Right atrium auricular region (tissue), 2 donors: ENCODE data around the gene TNNC1. TPM values are rescaled to one million over a fixed set of nuclear protein-coding genes. Genes with fewer than 3 reads are reported as not detected.

Source experiments
- DNase-seq: peaks from one replicate; pipeline ENCODE4 v3.0.0-alpha.2; 2019; ENCODE audit warnings: low spot score
- H3K27ac ChIP-seq, 2 donors: fragments of 200-600 bp; sonication (generic); 1 replicate in 1 of 2; 2 replicates in 1 of 2; pipeline ENCODE4 v1.5.1; 2016 to 2019
- H3K27me3 ChIP-seq, 2 donors: fragments of 200-600 bp; sonication (generic); one replicate each; pipeline versions ENCODE4 v1.5.1 to v1.6.0; 2017 to 2019
- H3K36me3 ChIP-seq: fragments of 200-600 bp; sonication (generic); one replicate; pipeline ENCODE4 v1.5.1; 2016
- H3K4me1 ChIP-seq, 2 donors: fragments of 200-600 bp; sonication (generic); one replicate each; pipeline versions ENCODE4 v1.5.1 to v1.6.0; 2017 to 2019
- H3K4me3 ChIP-seq, 2 donors: fragments of 200-600 bp; sonication (generic); 1 replicate in 1 of 2; 2 replicates in 1 of 2; pipeline ENCODE4 v1.5.1; 2017 to 2019; ENCODE audit warnings: mild to moderate bottlenecking in 1 of 2, moderate library complexity in 1 of 2
- H3K9me3 ChIP-seq, 2 donors: fragments of 200-600 bp; sonication (generic); one replicate each; pipeline ENCODE4 v1.5.1; 2019
- total RNA-seq, 2 donors: library from RNA; depleted of rRNA; stranded (reverse); fragments of >200 nt; gene quantifications; one replicate each; pipeline ENCODE4 v1.1.0, GENCODE V29; 2016
- TF ChIP-seq, protein P1 (sequence below), 2 donors: fragments of 200-600 bp; sonication (generic); IDR thresholded peaks; one replicate each; pipeline ENCODE4 v1.5.1; 2019; ENCODE audit warnings: antibody characterized with exemption in 2 of 2

Gene TNNC1
- total RNA-seq, 2 donors from 2014 or later, result 4,697 to 8,249 TPM

DNA sequence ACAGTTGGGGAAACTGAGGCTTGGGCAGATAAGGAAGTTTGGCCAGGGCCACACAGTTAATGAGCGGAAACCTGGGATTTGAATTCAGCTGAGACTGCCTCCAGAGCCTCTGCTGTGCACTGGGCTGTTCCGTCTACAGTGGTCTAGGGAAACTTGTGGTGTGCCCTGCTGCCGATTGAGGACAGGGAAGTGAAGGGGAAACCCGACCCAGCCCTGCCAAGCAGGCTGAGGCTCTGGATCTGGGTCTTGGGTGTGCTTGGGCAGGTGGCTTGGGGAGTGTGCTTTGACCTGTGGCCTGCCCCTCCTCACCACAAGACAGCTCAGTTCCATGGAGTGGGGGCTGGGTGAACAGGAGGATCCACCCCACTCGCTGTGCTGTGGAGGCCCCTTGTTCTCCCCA is 19.2 kb upstream of the TNNC1 start:
- H3K9me3 ChIP-seq, result no peaks in the 10 kb centered on the region
- H3K27me3 ChIP-seq, result no peaks in the 10 kb centered on the region
- H3K27ac ChIP-seq, result no peak overlapping the region
- no peak for DNase-seq
- H3K4me3 ChIP-seq, result no peak overlapping the region
- peaks cover 72% of the 10 kb centered on the region for H3K36me3 ChIP-seq
- peaks cover 0 to 27% of the 10 kb centered on the region in 2 donors for H3K4me1 ChIP-seq
- TF ChIP-seq, protein P1, sequence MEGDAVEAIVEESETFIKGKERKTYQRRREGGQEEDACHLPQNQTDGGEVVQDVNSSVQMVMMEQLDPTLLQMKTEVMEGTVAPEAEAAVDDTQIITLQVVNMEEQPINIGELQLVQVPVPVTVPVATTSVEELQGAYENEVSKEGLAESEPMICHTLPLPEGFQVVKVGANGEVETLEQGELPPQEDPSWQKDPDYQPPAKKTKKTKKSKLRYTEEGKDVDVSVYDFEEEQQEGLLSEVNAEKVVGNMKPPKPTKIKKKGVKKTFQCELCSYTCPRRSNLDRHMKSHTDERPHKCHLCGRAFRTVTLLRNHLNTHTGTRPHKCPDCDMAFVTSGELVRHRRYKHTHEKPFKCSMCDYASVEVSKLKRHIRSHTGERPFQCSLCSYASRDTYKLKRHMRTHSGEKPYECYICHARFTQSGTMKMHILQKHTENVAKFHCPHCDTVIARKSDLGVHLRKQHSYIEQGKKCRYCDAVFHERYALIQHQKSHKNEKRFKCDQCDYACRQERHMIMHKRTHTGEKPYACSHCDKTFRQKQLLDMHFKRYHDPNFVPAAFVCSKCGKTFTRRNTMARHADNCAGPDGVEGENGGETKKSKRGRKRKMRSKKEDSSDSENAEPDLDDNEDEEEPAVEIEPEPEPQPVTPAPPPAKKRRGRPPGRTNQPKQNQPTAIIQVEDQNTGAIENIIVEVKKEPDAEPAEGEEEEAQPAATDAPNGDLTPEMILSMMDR (IDR thresholded peaks at IDR 0.05), result no peak

DNA sequence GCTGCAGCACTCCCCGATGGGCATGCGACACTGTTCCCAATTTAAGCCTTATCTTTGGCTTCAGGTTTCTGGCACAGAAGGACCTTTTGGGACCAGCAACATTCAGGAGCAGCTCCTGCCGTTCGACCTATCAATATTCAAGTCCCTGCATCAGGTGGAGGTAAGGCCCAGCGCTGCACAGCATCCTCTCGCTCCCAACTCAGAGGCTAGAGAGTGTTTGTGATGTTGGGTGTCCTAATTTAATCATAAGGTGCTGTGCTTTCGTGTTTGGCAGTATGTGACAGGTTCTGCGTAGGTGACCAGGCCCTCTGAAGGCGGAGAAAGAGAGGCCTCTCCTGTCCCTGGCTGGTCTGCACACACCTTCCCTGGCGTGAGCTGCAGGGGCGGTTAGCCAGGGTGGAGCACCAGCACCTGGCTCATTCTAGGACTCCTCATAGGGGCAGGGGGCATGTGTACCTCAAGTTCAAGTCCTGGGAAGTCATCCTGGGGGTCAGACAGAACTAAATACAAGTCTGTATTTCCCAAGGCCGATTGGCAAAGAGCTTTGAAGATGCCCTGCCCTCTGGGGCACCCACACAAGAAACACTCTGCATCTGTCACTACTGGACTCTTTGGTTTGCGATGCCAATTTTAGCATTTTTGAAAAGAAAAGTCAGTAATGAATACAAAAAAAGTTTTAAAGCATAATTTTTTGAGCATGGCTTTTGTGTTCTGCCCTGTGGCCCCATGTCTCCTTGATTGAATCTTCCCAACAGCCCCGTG is 18.6 kb upstream of the TNNC1 start:
- H3K36me3 ChIP-seq, result peaks cover 66% of the 10 kb centered on the region

DNA sequence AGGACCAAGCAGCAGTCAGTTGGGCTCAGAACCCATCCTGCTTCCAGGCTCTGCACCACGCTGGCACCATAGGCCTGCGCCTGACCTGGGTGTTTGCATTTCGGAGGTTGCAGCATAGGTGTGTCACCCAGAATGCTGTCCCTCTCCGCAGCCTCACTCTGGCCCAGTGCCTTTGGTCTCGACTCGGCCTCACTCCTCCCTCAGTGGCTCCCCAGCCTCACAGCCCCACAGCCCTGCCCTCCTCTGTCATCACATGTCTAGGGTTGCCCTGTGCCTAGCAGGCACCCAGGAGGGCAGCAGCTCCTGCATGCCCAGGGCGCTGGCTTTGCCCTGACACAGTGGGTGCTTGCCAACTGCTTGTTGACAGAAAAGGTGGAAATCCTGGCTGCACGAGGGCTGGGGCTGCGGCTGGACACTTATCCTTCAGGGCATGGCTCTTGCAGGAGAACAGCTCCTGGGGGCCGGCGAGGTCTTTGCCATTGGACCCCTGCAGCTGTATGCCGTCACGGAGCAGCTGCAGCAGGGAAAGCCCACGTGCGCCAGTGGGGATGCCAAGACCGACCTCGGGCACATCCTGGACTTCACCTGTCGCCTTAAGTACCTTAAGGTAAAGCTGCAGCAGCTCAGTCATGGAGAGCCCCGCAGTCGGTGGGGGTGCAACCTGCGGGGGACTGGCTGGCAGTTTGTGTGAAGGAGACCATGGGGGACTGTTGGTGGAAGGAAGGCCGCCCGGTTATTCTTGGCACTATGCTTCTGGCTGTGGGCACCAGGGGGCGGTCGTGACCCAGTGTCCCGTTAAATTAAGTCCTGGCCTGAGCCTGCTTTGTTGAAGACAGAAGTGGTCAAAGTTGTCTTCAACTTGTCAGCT is 17.8 kb upstream of the TNNC1 start:
- peak; percentile 85 for DNase-seq
- TF ChIP-seq, protein P1 (IDR thresholded peaks at IDR 0.05), result peak; percentile 81 to 86
- Histone ChIP-seq H3K27ac (peak overlapping the region in 1 of 2 donors; percentile 62), H3K36me3 (peaks cover 57% of the 10 kb centered on the region), H3K4me3 (no peak overlapping the region), H3K4me1 (peaks cover 0 to 35% of the 10 kb centered on the region in 2 donors), H3K27me3 (no peaks in the 10 kb centered on the region), H3K9me3 (no peaks in the 10 kb centered on the region)

More for the DNA sequence above, 18.6 kb upstream of the TNNC1 start:
- Histone ChIP-seq H3K9me3 (no peaks in the 10 kb centered on the region), H3K27me3 (no peaks in the 10 kb centered on the region), H3K4me3 (no peak overlapping the region), H3K27ac (peak overlapping the region in 1 of 2 donors; percentile 62), H3K4me1 (peaks cover 0 to 32% of the 10 kb centered on the region in 2 donors)
- TF ChIP-seq, protein P1 (IDR thresholded peaks at IDR 0.05), result no peak
- DNase-seq, result no peak

DNA sequence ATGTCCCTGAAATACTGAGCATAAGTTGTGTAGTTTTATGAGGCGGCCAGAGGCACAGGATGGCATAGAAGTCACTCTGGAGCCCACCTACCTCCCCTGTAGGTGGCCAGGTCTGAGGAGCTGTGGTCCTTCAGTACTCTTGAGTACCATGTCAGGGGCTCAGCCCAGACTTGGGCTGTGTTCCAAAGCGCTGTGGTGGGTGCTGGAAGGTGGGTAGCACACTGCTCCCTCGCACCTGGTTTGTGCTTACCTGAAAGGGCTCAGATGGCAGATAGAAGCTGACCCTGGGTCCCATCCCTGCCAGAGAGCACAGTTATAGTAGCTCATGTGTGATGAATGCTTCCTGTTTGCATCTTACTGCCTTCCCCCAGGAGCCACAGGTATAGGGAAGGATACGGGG is 17.1 kb upstream of the TNNC1 start:
- Histone ChIP-seq H3K36me3 (peaks cover 51% of the 10 kb centered on the region), H3K27ac (peak overlapping the region in 1 of 2 donors; percentile 62), H3K4me1 (peaks cover 0 to 35% of the 10 kb centered on the region in 2 donors), H3K27me3 (no peaks in the 10 kb centered on the region), H3K4me3 (no peak overlapping the region), H3K9me3 (no peaks in the 10 kb centered on the region)
- TF ChIP-seq, protein P1 (IDR thresholded peaks at IDR 0.05), result no peak
- no peak for DNase-seq

DNA sequence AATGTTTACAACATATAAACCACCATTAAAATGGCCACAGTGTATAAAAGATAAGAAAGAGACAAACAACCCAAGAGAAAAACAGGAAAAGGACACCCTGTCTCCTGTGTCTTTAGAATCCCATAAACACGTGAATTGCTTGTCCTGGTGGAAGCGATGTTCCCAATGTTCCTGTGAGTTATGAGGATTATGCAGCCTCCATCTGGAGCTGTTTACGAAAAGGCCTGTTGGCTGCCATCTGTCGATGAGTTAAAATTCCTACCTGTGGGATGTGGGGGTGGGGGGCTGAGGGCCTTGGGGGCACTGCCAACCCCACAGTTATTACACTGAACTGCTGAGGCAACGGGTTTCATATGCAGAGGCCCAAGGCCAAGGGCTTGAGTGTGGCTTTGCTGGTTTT is 15.2 kb upstream of the TNNC1 start:
- H3K36me3 ChIP-seq, result peaks cover 40% of the 10 kb centered on the region
- no peak overlapping the region for H3K4me3 ChIP-seq
- H3K27me3 ChIP-seq, result no peaks in the 10 kb centered on the region
- TF ChIP-seq, protein P1 (IDR thresholded peaks at IDR 0.05), result no peak
- peaks cover 0 to 35% of the 10 kb centered on the region in 2 donors for H3K4me1 ChIP-seq
- H3K27ac ChIP-seq, result peak overlapping the region; percentile 44 to 61
- DNase-seq, result no peak
- no peaks in the 10 kb centered on the region for H3K9me3 ChIP-seq
